Sigmoid colon (tissue), 7 donors: ENCODE results near the gene TNFRSF14. TPM values are rescaled to one million over a fixed set of nuclear protein-coding genes. Genes with fewer than 3 reads are reported as not detected.

Experiments used
- DNase-seq: peaks from one replicate; pipeline ENCODE4 v3.0.0-alpha.2; 2019
- H3K27ac ChIP-seq, 4 donors: fragments of 200-600 bp; sonication (generic); one replicate each; pipeline ENCODE4 v1.5.1; 2016 to 2019; ENCODE audit warnings: mild to moderate bottlenecking in 1 of 4
- H3K27me3 ChIP-seq, 3 donors: fragments of 200-600 bp; sonication (generic); one replicate each; pipeline ENCODE4 v1.5.1; 2019; ENCODE audit warnings: mild to moderate bottlenecking in 1 of 3
- H3K36me3 ChIP-seq, 4 donors: fragments of 200-600 bp; sonication (generic); one replicate each; pipeline ENCODE4 v1.5.1; 2016 to 2019
- H3K4me1 ChIP-seq, 4 donors: fragments of 200-600 bp; sonication (generic); one replicate each; pipeline ENCODE4 v1.5.1; 2017 to 2019
- H3K4me3 ChIP-seq, 4 donors: fragments of 200-600 bp; sonication (generic); one replicate each; pipeline ENCODE4 v1.5.1; 2017 to 2019; ENCODE audit warnings: mild to moderate bottlenecking in 2 of 4, moderate library complexity in 1 of 4
- H3K9me3 ChIP-seq, 4 donors: fragments of 200-600 bp in 3 of 4; sonication (generic) in 3 of 4; one replicate each; pipeline versions ENCODE4 v1.5.1 to v1.6.1; 2013 to 2019
- CTCF ChIP-seq, 4 experiments: fragments of 450-650 bp in 3 of 4; fragments of 200-600 bp in 1 of 4; IDR thresholded peaks; one replicate each; pipeline ENCODE4 v1.5.1; 2016 to 2019; ENCODE audit warnings: antibody characterized with exemption in 4 of 4, mild to moderate bottlenecking in 3 of 4, moderate library complexity in 2 of 4
- EP300 ChIP-seq, 4 donors: sonication (generic); formaldehyde crosslinking; IDR thresholded peaks; one replicate each; pipeline ENCODE4 v1.6.1; 2017; ENCODE audit warnings: antibody characterized with exemption in 4 of 4
- POLR2A ChIP-seq, 2 donors: fragments of 450-650 bp; IDR thresholded peaks; one replicate each; pipeline ENCODE4 v1.6.1; 2016; ENCODE audit warnings: antibody characterized with exemption in 2 of 2, mild to moderate bottlenecking in 2 of 2, moderate library complexity in 2 of 2
- POLR2AphosphoS5 ChIP-seq, 4 donors: sonication (generic); formaldehyde crosslinking; IDR thresholded peaks; one replicate each; pipeline ENCODE4 v1.6.1; 2017; ENCODE audit warnings: antibody characterized with exemption in 4 of 4
- WGBS, 2 donors: extraction: QIAGEN DNeasy Blood & Tissue Kit; methylation state at CpG; one replicate each; pipeline ENCODE4 v1.1.7; 2013; 5-methylcytosine and 5-hydroxymethylcytosine counted together
- intact Hi-C: fragments of 100-400 bp; cut with DNase I; formaldehyde crosslinking; loops from one replicate; pipeline ENCODE4 v1.15.1; 2023
- polyA plus RNA-seq, 3 donors: library from polyadenylated mRNA; stranded (reverse); fragments of 200-250 nt; gene quantifications; one replicate each; pipeline ENCODE4 v1.2.3, GENCODE V29; 2013
- total RNA-seq, 4 donors: library from RNA; depleted of rRNA; stranded (reverse); fragments of >200 nt; gene quantifications; one replicate each; pipeline ENCODE4 v1.1.0, GENCODE V29; 2016
- donor health status: healthy with polysubstance abuse.
- donor health status: Bipolar disorder and iron deficiency.
- donor health status: healthy.

TNFRSF14 gene
- total and polyA plus RNA-seq, 7 donors: 37.5 to 185 (median 64.5) TPM

- H3K9me3 ChIP-seq: peaks cover 0 to 7% (median 1%) of the 10 kb centered on the region in 4 donors
- intact Hi-C loops: no loop called here
- TF ChIP-seq CTCF (IDR thresholded peaks at IDR 0.05): no peak
- TF ChIP-seq POLR2A (IDR thresholded peaks at IDR 0.05): no peak
- no peak for TF ChIP-seq EP300 (IDR thresholded peaks at IDR 0.05)
- no peak for TF ChIP-seq POLR2AphosphoS5 (IDR thresholded peaks at IDR 0.05)
- WGBS, 2 donors: 86 to 89% methylated on average over 17 of the region's 17 CpGs
- no peak overlapping the region for H3K4me3 ChIP-seq
- no peaks in the 10 kb centered on the region for H3K4me1 ChIP-seq
- no peak overlapping the region for H3K27ac ChIP-seq
- DNase-seq: no peak
- H3K36me3 ChIP-seq: no peaks in the 10 kb centered on the region
- peaks cover 0 to 57% (median 25%) of the 10 kb centered on the region in 3 donors for H3K27me3 ChIP-seq
Observed at GRCh38 chr1:2570332-2570731, 14.2 kb downstream of the TNFRSF14 start.

- WGBS, 2 donors: 88 to 90% methylated on average over 9 of the region's 9 CpGs
- no peak for DNase-seq
- Histone ChIP-seq H3K27ac (no peak overlapping the region), H3K4me1 (no peaks in the 10 kb centered on the region), H3K36me3 (no peaks in the 10 kb centered on the region), H3K27me3 (peaks cover 3 to 60% (median 27%) of the 10 kb centered on the region in 3 donors), H3K9me3 (peaks cover 0 to 7% (median 1%) of the 10 kb centered on the region in 4 donors), H3K4me3 (no peak overlapping the region)
- intact Hi-C loops: no loop called here
- TF ChIP-seq CTCF (IDR thresholded peaks at IDR 0.05) (no peak), POLR2AphosphoS5 (IDR thresholded peaks at IDR 0.05) (no peak)
Observed at GRCh38 chr1:2571348-2571747, 15.2 kb downstream of the TNFRSF14 start.

GRCh38 chr1:2573250-2573920 lies 17.2 kb downstream of the TNFRSF14 start:
- Histone ChIP-seq H3K4me3 (no peak overlapping the region), H3K27me3 (peaks cover 9 to 56% (median 23%) of the 10 kb centered on the region in 3 donors), H3K4me1 (no peaks in the 10 kb centered on the region), H3K27ac (no peak overlapping the region), H3K36me3 (no peaks in the 10 kb centered on the region), H3K9me3 (peaks cover 0 to 7% (median 1%) of the 10 kb centered on the region in 4 donors)
- 85 to 94% methylated on average over 8 of the region's 8 CpGs for WGBS, 2 donors
- intact Hi-C loops: no loop called here
- no peak for DNase-seq
- TF ChIP-seq CTCF (IDR thresholded peaks at IDR 0.05) (no peak), POLR2A (IDR thresholded peaks at IDR 0.05) (no peak), POLR2AphosphoS5 (IDR thresholded peaks at IDR 0.05) (no peak), EP300 (IDR thresholded peaks at IDR 0.05) (no peak)

- Histone ChIP-seq H3K36me3 (no peaks in the 10 kb centered on the region), H3K4me3 (no peak overlapping the region), H3K9me3 (peaks cover 0 to 7% (median 1%) of the 10 kb centered on the region in 4 donors), H3K27me3 (peaks cover 10 to 57% (median 27%) of the 10 kb centered on the region in 3 donors), H3K27ac (no peak overlapping the region), H3K4me1 (no peaks in the 10 kb centered on the region)
- WGBS, 2 donors: 90 to 92% methylated on average over 9 of the region's 9 CpGs
- DNase-seq: no peak
- TF ChIP-seq EP300 (IDR thresholded peaks at IDR 0.05) (no peak), CTCF (IDR thresholded peaks at IDR 0.05) (no peak), POLR2A (IDR thresholded peaks at IDR 0.05) (no peak), POLR2AphosphoS5 (IDR thresholded peaks at IDR 0.05) (no peak)
- intact Hi-C loops: no loop called here
Observed at GRCh38 chr1:2574350-2574749, 18.2 kb downstream of the TNFRSF14 start.
